Neural progenitor cell (in vitro differentiated cells): ENCODE results near the gene GLTP.

Source experiments
- CTCF ChIP-seq: fragments of 200-600 bp; sonication (generic); IDR thresholded peaks from 2 replicates; pipeline ENCODE4 v1.5.1; 2017; ENCODE audit warnings: antibody characterized with exemption, mild to moderate bottlenecking
- EZH2 ChIP-seq: fragments of 200-600 bp; sonication (generic); IDR thresholded peaks from 2 replicates; pipeline ENCODE4 v1.6.1; 2017; ENCODE audit warnings: antibody characterized with exemption, mild to moderate bottlenecking, moderate library complexity
- EZH2phosphoT487 ChIP-seq: fragments of 200-600 bp; sonication (generic); IDR thresholded peaks from 2 replicates; pipeline ENCODE4 v1.6.1; 2017; ENCODE audit warnings: antibody characterized with exemption

- no peak for TF ChIP-seq CTCF
- TF ChIP-seq EZH2phosphoT487 = no peak
- TF ChIP-seq EZH2 = no peak
Measured at GRCh38 chr12:109928058-109928656, 47.8 kb upstream of the GLTP start.
